M059J (cell line): ENCODE measurements around the gene ME2. TPM values are rescaled to one million over a fixed set of nuclear protein-coding genes. Genes with fewer than 3 reads are reported as not detected.
A peak's percentile ranks its signal among the peaks of the same experiment; 100 is the strongest.
"Not testable (repeated sequence)": the region's sequence is repeated elsewhere in the genome, so short reads cannot be mapped to it uniquely, and the experiment has no call there.

Experiments used
- DNase-seq: peaks from one replicate; pipeline ENCODE4 v3.0.0-alpha.2; 2012; ENCODE audit warnings: low read depth
- total RNA-seq: library from RNA; depleted of rRNA; stranded (reverse); fragments of >200 nt; shearing (Covaris generic); gene quantifications from 2 replicates; pipeline ENCODE4 v1.2.3, GENCODE V29; 2014

ME2 gene
- total RNA-seq, 1 experiment from 2014 or later, result 46.0 TPM

GRCh38 chr18:50861617-50862016 is 17.3 kb upstream of the ME2 start:
- DNase-seq, result no peak

- no peak for DNase-seq
These were observed 16.5 kb upstream of the ME2 start for GRCh38 chr18:50862401-50862800.

- DNase-seq, result no peak
These were observed 15.0 kb upstream of the ME2 start for GRCh38 chr18:50863840-50864375.

GRCh38 chr18:50866765-50867164 is 12.2 kb upstream of the ME2 start:
- peak; percentile 50 for DNase-seq

GRCh38 chr18:50869150-50869549 is 9.8 kb upstream of the ME2 start:
- no peak for DNase-seq

- DNase-seq, result peak; percentile 95
These were observed 8.6 kb upstream of the ME2 start for GRCh38 chr18:50870138-50870845.

- DNase-seq, result no peak
These were observed 7.1 kb upstream of the ME2 start for GRCh38 chr18:50871846-50872245.

GRCh38 chr18:50875966-50876536 is 2.9 kb upstream of the ME2 start:
- no peak for DNase-seq

- no peak for DNase-seq
These were observed 1.2 kb upstream of the ME2 start for GRCh38 chr18:50877545-50878265.

GRCh38 chr18:50879302-50880118 is 592 bp downstream of the ME2 start:
- peak; percentile 58 for DNase-seq

- no peak for DNase-seq
These were observed 1.2 kb downstream of the ME2 start for GRCh38 chr18:50880119-50880465.

- not testable (repeated sequence) for DNase-seq
These were observed 2.0 kb downstream of the ME2 start for GRCh38 chr18:50880944-50881343.

GRCh38 chr18:50886929-50887328 is 8.0 kb downstream of the ME2 start:
- no peak for DNase-seq

- no peak for DNase-seq
These were observed 16.6 kb downstream of the ME2 start for GRCh38 chr18:50895350-50896045.

GRCh38 chr18:50896093-50896492 is 17.2 kb downstream of the ME2 start:
- DNase-seq, result no peak

GRCh38 chr18:50898919-50899318 is 20.0 kb downstream of the ME2 start:
- no peak for DNase-seq

GRCh38 chr18:50902797-50903196 is 23.9 kb downstream of the ME2 start:
- no peak for DNase-seq

GRCh38 chr18:50906843-50907242 is 27.9 kb downstream of the ME2 start:
- no peak for DNase-seq

GRCh38 chr18:50909261-50909660 is 30.3 kb downstream of the ME2 start:
- DNase-seq, result no peak

GRCh38 chr18:50911006-50911405 is 32.1 kb downstream of the ME2 start:
- DNase-seq, result no peak

GRCh38 chr18:50917021-50917420 is 38.1 kb downstream of the ME2 start:
- no peak for DNase-seq
